HG03045 (cell line): ENCODE measurements around the gene SERPINI2.

Experiments
- ATAC-seq: cut with Tn5 transposase; IDR thresholded peaks from one replicate; pipeline ENCODE4 v1.9.1; 2021; ENCODE audit warnings: mild to moderate bottlenecking, moderate library complexity; ENCODE audit not compliant: unreplicated experiment

SERPINI2 gene

GRCh38 chr3:167473863-167474262 is at the start of gene SERPINI2:
SERPINI2 (minus strand) TSS chr3:167474042; CDS start chr3:167471834, 2,208 bp downstream.
- no peak for ATAC-seq

GRCh38 chr3:167521006-167521355 is 47.1 kb upstream of the SERPINI2 start:
- no peak for ATAC-seq

GRCh38 chr3:167520266-167521005 is 46.6 kb upstream of the SERPINI2 start:
- no peak for ATAC-seq

GRCh38 chr3:167507954-167508353 is 34.1 kb upstream of the SERPINI2 start:
- ATAC-seq, result no peak

GRCh38 chr3:167502401-167502800 is 28.6 kb upstream of the SERPINI2 start:
- ATAC-seq, result no peak

- no peak for ATAC-seq
Observed at GRCh38 chr3:167501941-167502340, 28.1 kb upstream of the SERPINI2 start.

- no peak for ATAC-seq
Observed at GRCh38 chr3:167497903-167498302, 24.1 kb upstream of the SERPINI2 start.

GRCh38 chr3:167493244-167493643 is 19.4 kb upstream of the SERPINI2 start:
- no peak for ATAC-seq

GRCh38 chr3:167491621-167492020 is 17.8 kb upstream of the SERPINI2 start:
- ATAC-seq, result no peak

- no peak for ATAC-seq
Observed at GRCh38 chr3:167489571-167489970, 15.7 kb upstream of the SERPINI2 start.

GRCh38 chr3:167487556-167487955 is 13.7 kb upstream of the SERPINI2 start:
- ATAC-seq, result no peak

- ATAC-seq, result no peak
Observed at GRCh38 chr3:167484551-167484950, 10.7 kb upstream of the SERPINI2 start.

- no peak for ATAC-seq
Observed at GRCh38 chr3:167483708-167484475, 10.1 kb upstream of the SERPINI2 start.

GRCh38 chr3:167481164-167481563 is 7.3 kb upstream of the SERPINI2 start:
- no peak for ATAC-seq

- no peak for ATAC-seq
Observed at GRCh38 chr3:167480748-167481147, 6.9 kb upstream of the SERPINI2 start.

- no peak for ATAC-seq
Observed at GRCh38 chr3:167469381-167469780, 4.5 kb downstream of the SERPINI2 start.

GRCh38 chr3:167467848-167468611 is 5.8 kb downstream of the SERPINI2 start:
- ATAC-seq, result no peak

- no peak for ATAC-seq
Observed at GRCh38 chr3:167466966-167467365, 6.9 kb downstream of the SERPINI2 start.

- no peak for ATAC-seq
Observed at GRCh38 chr3:167456157-167456799, 17.6 kb downstream of the SERPINI2 start.

GRCh38 chr3:167453815-167454214 is 20.0 kb downstream of the SERPINI2 start:
- ATAC-seq, result no peak

- no peak for ATAC-seq
Observed at GRCh38 chr3:167451282-167451681, 22.6 kb downstream of the SERPINI2 start.
